Mesenchymal stem cell (in vitro differentiated cells and primary cell): ENCODE results near the gene SERTAD1.

ENCODE experiments used
- DNase-seq: peaks from one replicate; pipeline ENCODE4 v3.0.0-alpha.2; 2013
- H2AFZ ChIP-seq: one replicate; pipeline ENCODE4 v1.6.1; 2013; ENCODE audit warnings: low read depth, mild to moderate bottlenecking, control low read depth, inconsistent platforms, low read length, moderate library complexity
- H2AK5ac ChIP-seq: 2 replicates; pipeline ENCODE4 v1.6.1; 2013; ENCODE audit warnings: low read length, moderate library complexity, mild to moderate bottlenecking, inconsistent platforms; ENCODE audit not compliant: severe bottlenecking
- H2BK120ac ChIP-seq: one replicate; pipeline ENCODE4 v1.6.1; 2013; ENCODE audit warnings: low read depth, mild to moderate bottlenecking, inconsistent platforms, low read length, moderate library complexity
- H2BK12ac ChIP-seq, 2 experiments: one replicate each; pipeline ENCODE4 v1.6.1; 2013; ENCODE audit warnings: inconsistent platforms in 2 of 2, low read length in 2 of 2, mild to moderate bottlenecking in 2 of 2, moderate library complexity in 2 of 2, control low read depth in 1 of 2
- H2BK15ac ChIP-seq: one replicate; pipeline ENCODE4 v1.6.1; 2013; ENCODE audit warnings: mild to moderate bottlenecking, low read depth, inconsistent platforms; ENCODE audit not compliant: poor library complexity, severe bottlenecking
- H2BK5ac ChIP-seq: 2 replicates; pipeline ENCODE4 v1.6.1; 2013; ENCODE audit warnings: low read depth, mild to moderate bottlenecking, low read length, control low read depth, inconsistent platforms; ENCODE audit not compliant: poor library complexity, severe bottlenecking
- H3K14ac ChIP-seq, 2 experiments: one replicate each; pipeline ENCODE4 v1.6.1; 2013; ENCODE audit warnings: inconsistent platforms in 2 of 2, low read length in 2 of 2, control low read depth in 1 of 2, mild to moderate bottlenecking in 1 of 2, moderate library complexity in 1 of 2
- H3K18ac ChIP-seq, 2 experiments: one replicate each; pipeline ENCODE4 v1.6.1; 2013; ENCODE audit warnings: inconsistent platforms in 2 of 2, low read length in 2 of 2, control low read depth in 1 of 2, low read depth in 1 of 2, mild to moderate bottlenecking in 1 of 2
- H3K23ac ChIP-seq, 2 experiments: one replicate each; pipeline ENCODE4 v1.6.1; 2013; ENCODE audit warnings: inconsistent platforms in 2 of 2, low read length in 2 of 2, mild to moderate bottlenecking in 2 of 2, moderate library complexity in 2 of 2, control low read depth in 1 of 2
- H3K27ac ChIP-seq: 2 replicates; pipeline ENCODE4 v1.5.1; 2013; ENCODE audit warnings: mild to moderate bottlenecking, moderate library complexity, low read length, control low read depth, inconsistent platforms; ENCODE audit not compliant: poor library complexity, severe bottlenecking
- H3K27me3 ChIP-seq, 2 experiments: 2 replicates each; pipeline versions ENCODE4 v1.6.1 to v1.7.0; 2013; ENCODE audit warnings: low read length in 2 of 2, mild to moderate bottlenecking in 2 of 2, moderate library complexity in 2 of 2, control low read depth in 1 of 2, inconsistent platforms in 1 of 2; ENCODE audit not compliant: control insufficient read depth in 1 of 2, insufficient read depth in 1 of 2
- H3K36me3 ChIP-seq, 2 experiments: 2 replicates each; pipeline versions ENCODE4 v1.6.1 to v1.7.0; 2013; ENCODE audit warnings: low read length in 2 of 2, control low read depth in 1 of 2, inconsistent platforms in 1 of 2, low read depth in 1 of 2, mild to moderate bottlenecking in 1 of 2; ENCODE audit not compliant: insufficient read depth in 2 of 2, control insufficient read depth in 1 of 2
- H3K4ac ChIP-seq, 2 experiments: one replicate each; pipeline ENCODE4 v1.6.1; 2013; ENCODE audit warnings: inconsistent platforms in 2 of 2, low read length in 2 of 2, mild to moderate bottlenecking in 2 of 2, moderate library complexity in 2 of 2, control low read depth in 1 of 2, low read depth in 1 of 2
- H3K4me1 ChIP-seq: 2 replicates; pipeline ENCODE4 v1.6.1; 2013; ENCODE audit warnings: low read depth, low read length, control low read depth; ENCODE audit not compliant: control insufficient read depth, insufficient read depth
- H3K4me2 ChIP-seq: 2 replicates; pipeline ENCODE4 v1.6.1; 2013; ENCODE audit warnings: low read length, mild to moderate bottlenecking, inconsistent platforms; ENCODE audit not compliant: poor library complexity, severe bottlenecking
- H3K4me3 ChIP-seq, 2 experiments: 2 replicates each; pipeline versions ENCODE4 v1.5.1 to v1.7.0; 2013; ENCODE audit warnings: low read length in 2 of 2, mild to moderate bottlenecking in 2 of 2, control low read depth in 1 of 2, low read depth in 1 of 2; ENCODE audit not compliant: insufficient read depth in 1 of 2
- H3K79me1 ChIP-seq: replicated peaks from 2 replicates; pipeline ENCODE4 v1.6.1; 2013; ENCODE audit warnings: mild to moderate bottlenecking, control low read depth, low read length, inconsistent platforms; ENCODE audit not compliant: poor library complexity, severe bottlenecking
- H3K9ac ChIP-seq: 2 replicates; pipeline ENCODE4 v1.7.0; 2013; ENCODE audit warnings: mild to moderate bottlenecking, low read length, moderate library complexity
- H3K9me3 ChIP-seq: 2 replicates; pipeline ENCODE4 v1.7.0; 2013; ENCODE audit warnings: mild to moderate bottlenecking, low read length; ENCODE audit not compliant: control insufficient read depth
- H4K8ac ChIP-seq: one replicate; pipeline ENCODE4 v1.6.1; 2013; ENCODE audit warnings: inconsistent platforms, mild to moderate bottlenecking, low read length, moderate library complexity
- H4K91ac ChIP-seq: one replicate; pipeline ENCODE4 v1.6.1; 2013; ENCODE audit warnings: mild to moderate bottlenecking, low read length, inconsistent platforms
- WGBS: methylation state at CpG from one replicate; pipeline ENCODE4 v1.1.7; 2013; ENCODE audit warnings: mixed read lengths; 5-methylcytosine and 5-hydroxymethylcytosine counted together

The SERTAD1 gene

DNA sequence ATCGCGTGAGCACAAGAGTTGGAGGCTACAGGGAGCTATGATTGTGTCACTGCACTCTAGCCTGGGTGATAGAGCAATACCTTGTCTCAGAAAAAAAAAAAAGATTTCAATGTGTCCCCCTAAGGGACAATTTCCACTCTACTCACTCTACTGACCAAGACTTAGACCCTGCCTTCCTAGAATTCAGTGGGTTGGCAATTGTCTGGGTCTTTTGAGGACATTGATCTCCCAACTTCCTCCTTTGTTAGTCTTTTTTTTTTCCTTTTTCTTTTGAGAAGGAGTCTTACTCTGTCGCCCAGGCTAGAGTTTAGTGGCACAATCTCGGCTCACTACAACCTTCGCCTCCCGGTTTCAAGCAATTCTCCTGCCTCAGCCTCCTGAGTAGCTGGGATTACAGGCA, 43.2 kb upstream of the SERTAD1 start:
- Histone ChIP-seq H3K36me3 (no peaks in the 10 kb centered on the region), H3K79me1 (peaks cover 2% of the 10 kb centered on the region), H4K8ac (no peak overlapping the region), H3K9ac (no peak overlapping the region), H3K18ac (no peak overlapping the region), H3K4ac (no peak overlapping the region), H3K23ac (no peak overlapping the region), H2BK15ac (no peak overlapping the region), H2AFZ (no peak overlapping the region), H3K4me1 (peaks cover 20% of the 10 kb centered on the region), H3K14ac (no peak overlapping the region), H4K91ac (no peak overlapping the region), H3K4me3 (no peak overlapping the region), H3K9me3 (no peaks in the 10 kb centered on the region), H2BK12ac (no peak overlapping the region), H2AK5ac (no peak overlapping the region), H3K27ac (no peak overlapping the region), H3K27me3 (peaks cover 0 to 9% of the 10 kb centered on the region in 2 experiments), H2BK120ac (no peak overlapping the region), H3K4me2 (no peak overlapping the region), H2BK5ac (no peak overlapping the region)
- 100% methylated on average over 6 of the region's 6 CpGs for WGBS
- DNase-seq: no peak

GRCh38 chr19:40466985-40467734, 41.4 kb upstream of the SERTAD1 start, which contains the start of gene SPTBN4:
Gene SPTBN4, plus strand, starts transcription at chr19:40467001. Its CDS starts 5,621 bp downstream, at chr19:40472622.
- Histone ChIP-seq H2AFZ (peak within 1 kb of the TSS; percentile 72), H3K27me3 (peaks cover 0 to 9% of the 10 kb centered on the region in 2 experiments), H3K4me2 (peak within 1 kb of the TSS; percentile 78)

DNA sequence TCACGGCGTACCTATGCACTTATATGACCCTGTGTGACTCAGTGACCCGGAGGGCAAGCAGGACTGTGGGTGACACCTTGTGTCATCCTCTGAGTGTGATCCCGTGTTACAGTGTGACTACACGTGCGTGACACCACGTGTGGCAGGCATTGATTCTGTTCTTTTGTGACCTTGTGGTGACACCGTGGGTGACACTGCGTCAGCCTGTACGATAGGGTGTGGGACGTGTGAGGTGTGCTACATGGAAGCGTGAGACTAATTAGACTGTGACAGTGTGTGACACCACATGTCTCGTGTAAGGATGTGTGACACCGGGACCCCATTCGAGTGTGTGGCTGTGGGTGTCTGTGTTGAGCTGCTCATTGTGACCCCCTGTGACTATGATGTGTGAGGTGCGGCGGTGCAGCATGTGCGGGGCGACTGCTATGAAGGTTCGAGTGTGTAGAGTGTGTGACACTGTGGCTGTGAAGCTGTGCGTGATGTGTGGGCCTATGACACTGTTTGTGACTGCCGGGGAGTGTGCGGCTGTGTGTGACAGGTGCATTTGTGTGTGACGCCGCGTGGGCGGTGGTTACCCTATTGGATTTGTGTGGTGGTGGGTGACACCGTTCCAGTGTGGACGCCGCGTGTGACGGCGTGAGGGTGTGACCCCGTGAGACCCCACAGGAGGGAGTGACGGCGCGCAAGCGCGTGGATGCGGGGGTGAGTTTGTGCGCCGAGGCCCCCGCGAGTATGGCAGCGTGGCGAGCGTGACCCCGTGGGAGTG, 40.6 kb upstream of the SERTAD1 start:
- Histone ChIP-seq H4K91ac (peak overlapping the region; percentile 18), H2BK5ac (no peak overlapping the region), H2BK12ac (no peak overlapping the region), H3K36me3 (no peaks in the 10 kb centered on the region), H3K4ac (no peak overlapping the region), H3K4me1 (peaks cover 22% of the 10 kb centered on the region), H3K23ac (peak overlapping the region in 1 of 2 experiments; percentile 1), H3K27me3 (peaks cover 0 to 9% of the 10 kb centered on the region in 2 experiments), H4K8ac (peak overlapping the region; percentile 47), H2AK5ac (no peak overlapping the region), H3K18ac (peak overlapping the region in 1 of 2 experiments; percentile 16), H2BK15ac (no peak overlapping the region), H2BK120ac (no peak overlapping the region), H3K9me3 (no peaks in the 10 kb centered on the region), H3K9ac (peak overlapping the region; percentile 47), H2AFZ (peak overlapping the region; percentile 72), H3K4me3 (peak overlapping the region; percentile 61 to 76), H3K14ac (no peak overlapping the region), H3K79me1 (peaks cover 2% of the 10 kb centered on the region), H3K4me2 (peak overlapping the region; percentile 78), H3K27ac (no peak overlapping the region)
- DNase-seq: no peak
- WGBS: 51% methylated on average over 36 of the region's 48 CpGs

More at GRCh38 chr19:40466985-40467734, 41.4 kb upstream of the SERTAD1 start, which contains the start of gene SPTBN4:
- Histone ChIP-seq H3K14ac (no peak within 1 kb of the TSS), H2BK15ac (peak within 1 kb of the TSS; percentile 0), H3K4me3 (peak within 1 kb of the TSS; percentile 61 to 76), H3K4ac (no peak within 1 kb of the TSS), H3K36me3 (no peaks in the 10 kb centered on the region), H3K9me3 (no peaks in the 10 kb centered on the region), H3K23ac (peak within 1 kb of the TSS in 1 of 2 experiments; percentile 1), H3K18ac (peak within 1 kb of the TSS in 1 of 2 experiments; percentile 16), H3K9ac (peak within 1 kb of the TSS; percentile 64), H3K4me1 (peaks cover 22% of the 10 kb centered on the region), H2BK12ac (no peak within 1 kb of the TSS), H3K27ac (no peak within 1 kb of the TSS), H2BK120ac (no peak within 1 kb of the TSS), H2BK5ac (no peak within 1 kb of the TSS), H3K79me1 (peaks cover 2% of the 10 kb centered on the region), H2AK5ac (no peak within 1 kb of the TSS), H4K91ac (peak within 1 kb of the TSS; percentile 18), H4K8ac (peak within 1 kb of the TSS; percentile 47)
- 24% methylated on average over 19 of the region's 87 CpGs for WGBS
- no peak for DNase-seq
